ENCODE results near the gene ARHGAP1. TPM values are rescaled to one million over a fixed set of nuclear protein-coding genes. Genes with fewer than 3 reads are reported as not detected.

ARHGAP1 gene
- total RNA-seq, 1 donor from 2014 or later: 58.2 TPM

DNA sequence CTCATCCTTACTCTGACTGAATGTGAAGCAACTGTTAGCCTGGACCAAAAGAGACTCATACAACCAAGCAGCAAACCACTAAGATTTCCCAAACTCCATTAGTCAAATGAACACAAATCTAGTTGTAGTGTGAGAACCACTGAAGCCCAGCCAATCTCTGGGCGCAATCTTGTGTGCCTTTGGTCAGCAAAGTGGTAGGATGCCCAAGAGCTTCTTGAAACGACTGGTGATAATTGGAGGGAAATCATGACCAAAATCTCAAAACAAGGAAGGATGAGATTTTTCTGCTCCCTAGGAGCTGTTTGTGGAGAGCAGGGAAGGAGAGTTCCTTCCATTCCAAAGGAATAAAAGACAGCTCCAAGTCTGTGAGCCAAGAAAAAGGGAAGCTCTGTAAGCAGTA is 42.6 kb upstream of the ARHGAP1 start:
- Mint-ChIP-seq H3K9me3 (no peaks in the 10 kb centered on the region), H3K36me3 (peaks cover 37% of the 10 kb centered on the region), H3K27me3 (no peaks in the 10 kb centered on the region), H3K4me3 (no peak overlapping the region), H3K4me1 (ENCODE audit: unreplicated experiment) (no peaks in the 10 kb centered on the region), H3K27ac (no peak overlapping the region)
- DNase-seq (ENCODE audit: extremely low spot score, unreplicated experiment): no peak
- TF ChIP-seq, protein P1, sequence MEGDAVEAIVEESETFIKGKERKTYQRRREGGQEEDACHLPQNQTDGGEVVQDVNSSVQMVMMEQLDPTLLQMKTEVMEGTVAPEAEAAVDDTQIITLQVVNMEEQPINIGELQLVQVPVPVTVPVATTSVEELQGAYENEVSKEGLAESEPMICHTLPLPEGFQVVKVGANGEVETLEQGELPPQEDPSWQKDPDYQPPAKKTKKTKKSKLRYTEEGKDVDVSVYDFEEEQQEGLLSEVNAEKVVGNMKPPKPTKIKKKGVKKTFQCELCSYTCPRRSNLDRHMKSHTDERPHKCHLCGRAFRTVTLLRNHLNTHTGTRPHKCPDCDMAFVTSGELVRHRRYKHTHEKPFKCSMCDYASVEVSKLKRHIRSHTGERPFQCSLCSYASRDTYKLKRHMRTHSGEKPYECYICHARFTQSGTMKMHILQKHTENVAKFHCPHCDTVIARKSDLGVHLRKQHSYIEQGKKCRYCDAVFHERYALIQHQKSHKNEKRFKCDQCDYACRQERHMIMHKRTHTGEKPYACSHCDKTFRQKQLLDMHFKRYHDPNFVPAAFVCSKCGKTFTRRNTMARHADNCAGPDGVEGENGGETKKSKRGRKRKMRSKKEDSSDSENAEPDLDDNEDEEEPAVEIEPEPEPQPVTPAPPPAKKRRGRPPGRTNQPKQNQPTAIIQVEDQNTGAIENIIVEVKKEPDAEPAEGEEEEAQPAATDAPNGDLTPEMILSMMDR (conservative IDR thresholded peaks at IDR 0.05): no peak

DNA sequence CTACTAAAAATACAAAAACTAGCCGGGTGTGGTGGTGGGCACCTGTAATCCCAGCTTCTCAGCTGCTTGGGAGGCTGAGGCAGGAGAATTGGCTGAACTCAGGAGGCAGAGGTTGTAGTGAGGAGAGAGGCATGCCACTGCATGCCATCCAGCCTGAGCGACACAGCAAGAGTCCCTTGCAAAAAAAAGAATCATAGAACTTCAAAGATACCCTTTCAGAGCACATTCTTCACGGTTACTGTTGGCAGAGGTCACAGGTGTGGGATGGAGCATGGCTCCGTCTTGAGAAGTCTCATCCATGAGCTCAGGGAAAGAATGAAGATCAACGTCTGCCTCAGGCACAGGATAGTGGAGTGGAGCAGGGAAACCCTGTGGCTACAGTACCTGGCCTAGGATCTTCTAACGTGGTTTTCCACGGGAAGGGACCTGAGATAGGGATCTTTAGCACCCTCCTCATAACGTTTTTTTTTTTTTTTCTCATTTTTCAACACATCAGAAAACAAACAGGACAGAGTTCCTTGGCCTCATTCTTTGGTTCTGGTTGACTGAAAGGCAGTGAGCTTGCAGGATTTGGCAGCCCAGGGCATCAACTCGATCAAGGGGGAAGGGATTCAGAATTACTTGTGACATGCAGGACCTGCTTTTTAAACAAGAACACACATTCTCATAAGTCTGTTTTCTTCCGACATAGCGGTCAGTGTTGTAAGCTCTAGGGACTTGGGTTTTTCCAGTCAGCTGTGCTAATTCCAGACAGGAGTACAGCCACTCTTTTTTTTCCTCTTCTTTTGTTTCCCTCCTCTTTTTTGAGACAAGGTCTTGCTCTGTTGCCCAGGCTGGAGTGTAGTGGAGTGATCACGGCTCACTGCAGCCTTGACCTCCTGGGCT is 41.4 kb upstream of the ARHGAP1 start:
- no peak overlapping the region for H3K4me3 Mint-ChIP-seq
- no peaks in the 10 kb centered on the region for H3K9me3 Mint-ChIP-seq
- H3K27me3 Mint-ChIP-seq: no peaks in the 10 kb centered on the region
- DNase-seq (ENCODE audit: extremely low spot score, unreplicated experiment): no peak
- H3K36me3 Mint-ChIP-seq: peaks cover 35% of the 10 kb centered on the region
- no peak overlapping the region for H3K27ac Mint-ChIP-seq
- no peaks in the 10 kb centered on the region for H3K4me1 Mint-ChIP-seq (ENCODE audit: unreplicated experiment)
- TF ChIP-seq, protein P1 (conservative IDR thresholded peaks at IDR 0.05): no peak

DNA sequence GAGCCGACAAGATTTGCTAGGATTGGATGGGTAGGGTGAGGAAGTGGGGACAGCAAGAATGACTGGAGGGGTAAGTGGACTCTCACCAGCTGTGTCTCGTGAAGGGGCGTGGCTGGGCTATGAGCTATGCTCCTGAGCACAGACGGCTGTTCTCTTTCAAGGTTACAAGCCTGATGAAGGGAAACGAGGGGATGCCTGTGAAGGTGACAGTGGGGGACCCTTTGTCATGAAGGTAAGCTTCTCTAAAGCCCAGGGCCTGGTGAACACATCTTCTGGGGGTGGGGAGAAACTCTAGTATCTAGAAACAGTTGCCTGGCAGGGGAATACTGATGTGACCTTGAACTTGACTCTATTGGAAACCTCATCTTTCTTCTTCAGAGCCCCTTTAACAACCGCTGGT is 38.5 kb upstream of the ARHGAP1 start:
- no peaks in the 10 kb centered on the region for H3K4me1 Mint-ChIP-seq (ENCODE audit: unreplicated experiment)
- no peak overlapping the region for H3K4me3 Mint-ChIP-seq
- H3K9me3 Mint-ChIP-seq: no peaks in the 10 kb centered on the region
- H3K27ac Mint-ChIP-seq: no peak overlapping the region
- TF ChIP-seq, protein P1 (conservative IDR thresholded peaks at IDR 0.05): no peak
- no peaks in the 10 kb centered on the region for H3K27me3 Mint-ChIP-seq
- no peak for DNase-seq (ENCODE audit: extremely low spot score, unreplicated experiment)
- H3K36me3 Mint-ChIP-seq: peaks cover 22% of the 10 kb centered on the region

DNA sequence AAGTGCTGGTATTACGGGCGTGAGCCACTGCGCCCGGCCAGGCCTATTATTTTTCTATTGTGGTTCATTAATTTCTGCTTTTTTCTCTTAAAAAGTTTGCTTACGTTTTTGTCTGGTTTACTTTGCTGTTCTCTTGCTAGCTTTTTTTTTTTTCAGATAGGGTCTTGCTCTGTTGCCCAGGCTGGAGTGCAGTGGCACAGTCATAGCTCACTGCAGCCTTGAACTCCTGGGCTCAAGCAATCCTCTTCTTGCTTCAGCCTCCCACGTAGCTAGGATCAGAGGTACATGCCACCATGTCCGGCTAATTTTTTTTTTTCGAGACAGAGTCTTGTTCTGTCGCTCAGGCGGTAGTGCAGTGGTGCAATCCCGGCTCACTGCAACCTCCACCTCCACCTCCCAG is 37.3 kb upstream of the ARHGAP1 start:
- H3K27ac Mint-ChIP-seq: no peak overlapping the region
- H3K27me3 Mint-ChIP-seq: no peaks in the 10 kb centered on the region
- no peaks in the 10 kb centered on the region for H3K9me3 Mint-ChIP-seq
- TF ChIP-seq, protein P1 (conservative IDR thresholded peaks at IDR 0.05): no peak
- H3K4me1 Mint-ChIP-seq (ENCODE audit: unreplicated experiment): no peaks in the 10 kb centered on the region
- no peak overlapping the region for H3K4me3 Mint-ChIP-seq
- peaks cover 14% of the 10 kb centered on the region for H3K36me3 Mint-ChIP-seq
- DNase-seq (ENCODE audit: extremely low spot score, unreplicated experiment): no peak

DNA sequence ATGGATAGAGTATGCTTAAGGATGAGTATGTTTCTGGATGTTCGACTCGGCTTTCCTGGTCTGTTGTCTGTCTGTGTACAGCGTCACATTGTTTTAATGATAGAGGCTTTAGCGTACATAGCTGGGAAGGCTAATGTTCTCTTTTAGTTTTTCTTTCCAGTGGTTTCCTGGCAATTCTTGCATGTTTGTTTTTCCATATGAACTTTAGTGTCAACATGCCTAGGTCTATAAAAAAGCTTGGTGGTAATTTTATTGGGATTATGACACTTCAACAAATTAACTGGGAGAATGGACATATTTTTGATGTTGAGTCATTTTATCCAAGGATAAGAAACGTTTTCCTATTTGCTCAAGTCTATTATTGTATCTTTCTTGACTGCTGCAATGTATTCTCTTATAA is 36.2 kb upstream of the ARHGAP1 start:
- H3K27me3 Mint-ChIP-seq: no peaks in the 10 kb centered on the region
- TF ChIP-seq, protein P1 (conservative IDR thresholded peaks at IDR 0.05): no peak
- peaks cover 5% of the 10 kb centered on the region for H3K36me3 Mint-ChIP-seq
- no peak overlapping the region for H3K4me3 Mint-ChIP-seq
- no peaks in the 10 kb centered on the region for H3K4me1 Mint-ChIP-seq (ENCODE audit: unreplicated experiment)
- no peaks in the 10 kb centered on the region for H3K9me3 Mint-ChIP-seq
- no peak for DNase-seq (ENCODE audit: extremely low spot score, unreplicated experiment)
- no peak overlapping the region for H3K27ac Mint-ChIP-seq
